PC-3 (cell line): ENCODE results near the gene PAGE5.

Source experiments
- EZH2phosphoT487 ChIP-seq: fragments of 300-600 bp; sonication (generic); IDR thresholded peaks from 2 replicates; pipeline ENCODE4 v1.6.1; 2018; ENCODE audit warnings: mild to moderate bottlenecking, antibody characterized with exemption, low read length, borderline replicate concordance
- TF ChIP-seq, protein P1 (sequence below): fragments of 300-600 bp; sonication (generic); conservative IDR thresholded peaks from 2 replicates; pipeline ENCODE4 v1.5.1; 2017; ENCODE audit warnings: antibody characterized with exemption, low read depth, mild to moderate bottlenecking, low read length

DNA sequence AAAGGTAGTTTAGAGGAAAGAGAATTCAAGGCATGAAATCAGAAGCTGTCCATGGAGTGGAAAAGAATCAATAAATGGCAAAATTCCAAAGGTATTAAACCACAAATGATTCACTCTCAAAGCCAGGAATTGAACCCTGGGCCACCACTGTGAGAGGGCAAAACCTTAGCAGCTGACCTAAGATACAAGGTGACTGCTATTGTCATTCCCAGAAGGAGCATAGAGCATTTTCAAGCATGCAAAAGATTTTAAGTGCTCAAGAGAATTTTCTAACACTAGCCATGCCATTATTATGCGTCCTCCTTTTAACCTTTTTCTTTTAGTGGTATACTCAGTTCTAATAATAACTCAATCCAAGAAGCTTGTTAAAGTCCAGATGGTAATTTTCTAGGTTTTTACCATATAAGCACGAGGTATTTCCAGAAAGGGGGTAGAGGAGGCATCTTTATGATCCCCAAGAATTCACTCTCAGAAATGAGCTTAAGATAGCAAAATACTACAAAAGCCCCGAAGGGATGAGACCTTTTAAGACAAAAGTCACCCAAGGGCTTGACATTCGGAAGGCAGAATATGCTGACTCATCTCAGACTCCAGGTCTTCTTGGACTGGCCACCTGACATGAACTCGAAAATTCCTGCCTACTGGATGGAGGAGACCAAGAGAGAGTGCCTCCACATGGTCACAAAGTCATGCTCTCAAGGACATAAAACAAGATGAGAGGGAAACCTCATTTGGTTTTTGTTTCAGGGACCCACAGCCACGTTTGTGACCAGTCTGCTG is 13.8 kb upstream of the PAGE5 start:
- no peak for TF ChIP-seq EZH2phosphoT487
- TF ChIP-seq, protein P1, sequence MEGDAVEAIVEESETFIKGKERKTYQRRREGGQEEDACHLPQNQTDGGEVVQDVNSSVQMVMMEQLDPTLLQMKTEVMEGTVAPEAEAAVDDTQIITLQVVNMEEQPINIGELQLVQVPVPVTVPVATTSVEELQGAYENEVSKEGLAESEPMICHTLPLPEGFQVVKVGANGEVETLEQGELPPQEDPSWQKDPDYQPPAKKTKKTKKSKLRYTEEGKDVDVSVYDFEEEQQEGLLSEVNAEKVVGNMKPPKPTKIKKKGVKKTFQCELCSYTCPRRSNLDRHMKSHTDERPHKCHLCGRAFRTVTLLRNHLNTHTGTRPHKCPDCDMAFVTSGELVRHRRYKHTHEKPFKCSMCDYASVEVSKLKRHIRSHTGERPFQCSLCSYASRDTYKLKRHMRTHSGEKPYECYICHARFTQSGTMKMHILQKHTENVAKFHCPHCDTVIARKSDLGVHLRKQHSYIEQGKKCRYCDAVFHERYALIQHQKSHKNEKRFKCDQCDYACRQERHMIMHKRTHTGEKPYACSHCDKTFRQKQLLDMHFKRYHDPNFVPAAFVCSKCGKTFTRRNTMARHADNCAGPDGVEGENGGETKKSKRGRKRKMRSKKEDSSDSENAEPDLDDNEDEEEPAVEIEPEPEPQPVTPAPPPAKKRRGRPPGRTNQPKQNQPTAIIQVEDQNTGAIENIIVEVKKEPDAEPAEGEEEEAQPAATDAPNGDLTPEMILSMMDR, result no peak
